ENCODE measurements around the gene NAA80.
A peak's percentile ranks its signal among the peaks of the same experiment; 100 is the strongest.
"Not testable (repeated sequence)": the region's sequence is repeated elsewhere in the genome, so short reads cannot be mapped to it uniquely, and the experiment has no call there.

The NAA80 gene

DNA sequence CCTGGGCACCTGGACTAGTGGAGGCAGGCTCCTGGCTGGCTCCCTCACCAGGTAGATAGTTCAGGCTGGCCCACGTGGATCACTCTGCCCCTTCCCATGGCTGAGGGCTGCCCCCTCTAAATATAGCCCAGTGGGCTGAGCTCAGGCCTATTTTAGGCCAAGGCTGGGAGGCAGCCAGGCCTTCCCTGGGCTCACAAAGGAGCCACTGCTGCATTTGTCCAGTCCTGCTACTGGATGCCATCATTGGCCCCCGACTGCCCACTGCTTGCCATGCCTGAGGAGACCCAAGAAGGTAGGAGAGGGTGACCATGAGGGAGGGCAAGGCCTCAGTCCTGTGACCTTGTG lies 20.4 kb downstream of the NAA80 start, which contains the start of gene LSMEM2:
Gene LSMEM2, plus strand, starts transcription at position 208 of the 345 bp plus-strand sequence. Its CDS starts 27 bp downstream, at position 235.
- peaks cover 4% of the 10 kb centered on the region for H3K27me3 ChIP-seq (replicated peaks; ENCODE audit: control insufficient read depth, insufficient read depth, low read length)
- no peak within 1 kb of the TSS for H3K9ac ChIP-seq (ENCODE audit: low read length)
- H3K4me3 ChIP-seq (ENCODE audit: low read length): no peak within 1 kb of the TSS
- no peaks in the 10 kb centered on the region for H3K36me3 ChIP-seq (ENCODE audit: control insufficient read depth, insufficient read depth, low read length, severe bottlenecking)
- no peaks in the 10 kb centered on the region for H3K9me3 ChIP-seq (ENCODE audit: control insufficient read depth, low read length)
- H3K4me1 ChIP-seq (ENCODE audit: control insufficient read depth, insufficient read depth, low read length): no peaks in the 10 kb centered on the region
- DNase-seq (ENCODE audit: low read depth): no peak

DNA sequence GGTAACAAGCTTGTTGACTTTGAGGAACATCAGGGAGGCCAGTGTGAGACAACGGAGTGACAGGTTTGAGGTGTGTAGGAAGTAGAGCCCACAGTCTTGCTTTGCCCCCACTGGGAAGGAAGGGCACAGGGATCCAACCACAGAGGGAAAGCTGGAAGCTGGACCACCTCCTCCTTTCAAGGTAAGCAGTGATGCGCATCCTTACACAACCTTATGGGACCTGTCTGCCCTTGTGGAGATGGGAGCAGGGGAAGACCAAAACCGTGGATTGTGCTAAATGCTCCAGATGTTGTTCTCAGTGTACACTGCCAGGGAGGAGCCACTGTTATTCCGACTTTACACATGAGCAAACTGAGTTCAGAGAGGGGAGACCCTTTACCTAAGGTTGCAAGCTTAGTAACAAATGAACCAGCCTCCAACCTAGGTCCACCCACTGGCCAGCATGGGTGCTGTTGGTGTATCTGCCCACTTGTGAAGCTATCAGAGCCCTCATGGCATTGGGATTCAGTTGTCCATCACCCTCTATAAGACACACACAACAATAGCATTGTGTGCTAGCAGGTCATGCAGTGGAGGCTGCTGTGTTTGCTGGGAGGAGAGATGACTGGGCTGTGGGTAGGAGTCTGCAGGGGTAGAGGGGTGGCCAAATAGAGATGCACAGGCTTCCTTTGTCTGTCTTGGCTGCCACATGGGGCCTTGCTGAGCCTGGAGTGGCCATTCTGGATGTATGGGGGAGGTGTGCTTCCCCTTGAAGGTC lies 20.9 kb downstream of the NAA80 start:
- Histone ChIP-seq H3K4me3 (ENCODE audit: low read length) (no peak overlapping the region), H3K36me3 (ENCODE audit: control insufficient read depth, insufficient read depth, low read length, severe bottlenecking) (no peaks in the 10 kb centered on the region), H3K4me1 (ENCODE audit: control insufficient read depth, insufficient read depth, low read length) (no peaks in the 10 kb centered on the region), H3K27me3 (replicated peaks; ENCODE audit: control insufficient read depth, insufficient read depth, low read length) (peaks cover 7% of the 10 kb centered on the region), H3K9me3 (ENCODE audit: control insufficient read depth, low read length) (no peaks in the 10 kb centered on the region), H3K9ac (ENCODE audit: low read length) (no peak overlapping the region)
- DNase-seq (ENCODE audit: low read depth): no peak

DNA sequence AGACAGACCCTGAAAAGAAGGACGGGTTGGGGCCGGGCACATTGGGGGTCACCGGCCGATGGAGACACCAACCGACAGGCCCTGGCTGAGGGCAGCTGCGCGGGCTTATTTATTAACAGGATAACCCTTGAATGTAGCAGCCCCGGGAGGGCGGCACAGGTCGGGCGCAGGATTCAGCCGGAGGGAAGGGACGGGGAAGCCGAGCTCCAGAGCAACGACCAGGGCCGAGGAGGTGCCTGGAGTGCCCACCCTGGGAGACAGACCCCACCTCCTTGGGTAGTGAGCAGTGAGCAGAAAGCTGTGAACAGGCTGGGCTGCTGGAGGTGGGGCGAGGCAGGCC lies 22.5 kb downstream of the NAA80 start:
- DNase-seq (ENCODE audit: low read depth): no peak
- Histone ChIP-seq H3K4me3 (ENCODE audit: low read length) (no peak overlapping the region), H3K27me3 (replicated peaks; ENCODE audit: control insufficient read depth, insufficient read depth, low read length) (peaks cover 7% of the 10 kb centered on the region), H3K4me1 (ENCODE audit: control insufficient read depth, insufficient read depth, low read length) (no peaks in the 10 kb centered on the region), H3K9ac (ENCODE audit: low read length) (no peak overlapping the region), H3K36me3 (ENCODE audit: control insufficient read depth, insufficient read depth, low read length, severe bottlenecking) (no peaks in the 10 kb centered on the region), H3K9me3 (ENCODE audit: control insufficient read depth, low read length) (no peaks in the 10 kb centered on the region)

DNA sequence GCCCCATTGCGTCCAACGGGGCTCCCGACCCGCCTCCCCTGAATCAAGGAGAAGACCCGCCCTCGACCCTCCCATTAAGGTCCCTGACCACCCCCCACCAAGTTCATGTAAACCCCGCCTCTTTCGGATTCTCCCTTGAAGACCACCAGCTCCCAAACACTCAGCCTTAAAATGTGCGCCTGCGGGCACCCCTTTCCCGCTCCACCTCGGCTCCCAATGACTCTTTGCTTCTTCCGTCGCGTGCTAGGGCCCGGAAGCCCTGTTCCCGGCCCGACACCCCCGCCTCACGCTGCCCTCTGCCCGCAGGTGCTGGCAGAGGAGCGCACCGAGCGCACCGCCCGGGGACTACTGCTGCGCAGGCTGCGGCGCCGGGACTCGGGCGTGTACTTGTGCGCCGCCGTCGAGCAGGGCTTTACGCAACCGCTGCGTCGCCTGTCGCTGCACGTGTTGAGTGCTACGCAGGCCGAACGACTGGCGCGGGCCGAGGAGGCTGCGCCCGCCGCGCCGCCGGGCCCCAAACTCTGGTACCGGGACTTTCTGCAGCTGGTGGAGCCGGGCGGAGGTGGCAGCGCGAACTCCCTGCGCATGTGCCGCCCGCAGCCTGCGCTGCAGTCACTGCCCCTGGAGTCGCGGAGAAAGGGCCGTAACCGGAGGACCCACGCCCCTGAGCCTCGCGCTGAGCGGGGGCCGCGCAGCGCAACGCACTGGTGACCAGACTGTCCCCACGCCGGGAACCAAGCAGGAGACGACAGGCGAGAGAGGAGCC lies 23.0 kb downstream of the NAA80 start:
- no peaks in the 10 kb centered on the region for H3K36me3 ChIP-seq (ENCODE audit: control insufficient read depth, insufficient read depth, low read length, severe bottlenecking)
- no peak overlapping the region for H3K9ac ChIP-seq (ENCODE audit: low read length)
- no peaks in the 10 kb centered on the region for H3K4me1 ChIP-seq (ENCODE audit: control insufficient read depth, insufficient read depth, low read length)
- H3K27me3 ChIP-seq (replicated peaks; ENCODE audit: control insufficient read depth, insufficient read depth, low read length): peaks cover 7% of the 10 kb centered on the region
- DNase-seq (ENCODE audit: low read depth): no peak
- no peak overlapping the region for H3K4me3 ChIP-seq (ENCODE audit: low read length)
- no peaks in the 10 kb centered on the region for H3K9me3 ChIP-seq (ENCODE audit: control insufficient read depth, low read length)

DNA sequence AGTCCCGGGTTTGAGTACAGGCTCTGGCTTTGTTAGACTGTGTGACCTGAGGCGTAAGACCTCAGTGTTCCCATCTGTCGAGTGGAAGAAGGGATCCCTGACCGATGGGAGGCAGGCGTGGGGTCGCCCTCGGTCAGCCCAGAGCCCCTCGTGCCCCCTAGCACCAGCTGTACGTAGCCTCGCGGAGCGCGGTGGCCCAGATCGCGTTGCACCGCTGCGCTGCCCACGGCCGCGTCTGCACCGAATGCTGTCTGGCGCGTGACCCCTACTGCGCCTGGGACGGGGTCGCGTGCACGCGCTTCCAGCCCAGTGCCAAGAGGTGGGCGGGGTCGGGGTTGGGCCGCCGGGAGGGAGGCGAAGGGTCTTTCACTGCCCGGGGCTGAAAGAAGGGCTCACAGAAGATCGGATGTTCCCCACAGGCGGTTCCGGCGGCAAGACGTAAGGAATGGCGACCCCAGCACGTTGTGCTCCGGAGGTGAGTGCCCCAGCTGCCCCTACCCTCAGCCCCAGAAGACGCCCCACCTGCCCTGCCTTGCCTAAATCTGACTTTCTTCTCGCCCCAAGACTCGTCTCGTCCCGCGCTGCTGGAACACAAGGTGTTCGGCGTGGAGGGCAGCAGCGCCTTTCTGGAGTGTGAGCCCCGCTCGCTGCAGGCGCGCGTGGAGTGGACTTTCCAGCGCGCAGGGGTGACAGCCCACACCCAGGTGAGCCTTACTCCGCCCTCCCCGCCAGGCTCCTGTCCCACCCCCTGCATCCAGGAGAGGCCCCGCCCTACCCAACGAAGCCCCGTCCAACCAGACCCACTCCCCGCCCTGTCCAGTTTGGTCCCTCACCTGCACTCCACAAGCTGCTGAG lies 23.8 kb downstream of the NAA80 start:
- Histone ChIP-seq H3K36me3 (ENCODE audit: control insufficient read depth, insufficient read depth, low read length, severe bottlenecking) (no peaks in the 10 kb centered on the region), H3K9ac (ENCODE audit: low read length) (no peak overlapping the region), H3K27me3 (replicated peaks; ENCODE audit: control insufficient read depth, insufficient read depth, low read length) (peaks cover 7% of the 10 kb centered on the region), H3K4me1 (ENCODE audit: control insufficient read depth, insufficient read depth, low read length) (no peaks in the 10 kb centered on the region), H3K9me3 (ENCODE audit: control insufficient read depth, low read length) (no peaks in the 10 kb centered on the region), H3K4me3 (ENCODE audit: low read length) (no peak overlapping the region)
- no peak for DNase-seq (ENCODE audit: low read depth)

DNA sequence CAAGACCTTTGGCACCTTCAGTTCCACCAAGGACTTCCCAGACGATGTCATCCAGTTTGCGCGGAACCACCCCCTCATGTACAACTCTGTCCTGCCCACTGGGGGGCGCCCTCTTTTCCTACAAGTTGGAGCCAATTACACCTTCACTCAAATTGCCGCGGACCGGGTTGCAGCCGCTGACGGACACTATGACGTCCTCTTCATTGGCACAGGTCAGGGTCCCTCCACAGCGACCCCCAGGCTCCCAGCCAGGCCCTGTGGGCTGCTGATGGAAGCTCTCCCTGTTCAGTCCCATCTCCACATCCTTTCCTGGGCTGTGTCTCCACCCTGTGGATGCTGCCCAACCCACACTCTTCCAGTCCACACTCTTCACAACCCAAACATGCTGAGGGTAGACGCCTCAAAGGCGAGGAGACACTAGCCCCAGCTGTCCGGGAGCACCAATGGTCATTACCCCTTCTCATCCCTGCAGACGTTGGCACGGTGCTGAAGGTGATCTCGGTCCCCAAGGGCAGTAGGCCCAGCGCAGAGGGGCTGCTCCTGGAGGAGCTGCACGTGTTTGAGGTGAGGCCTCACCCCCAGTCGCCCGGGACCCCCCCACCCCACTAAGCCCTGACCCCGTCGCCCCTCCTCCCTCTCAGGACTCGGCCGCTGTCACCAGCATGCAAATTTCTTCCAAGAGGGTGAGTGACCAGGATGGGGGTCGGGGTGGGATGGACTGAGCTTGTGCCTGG lies 24.7 kb downstream of the NAA80 start:
- Histone ChIP-seq H3K9me3 (ENCODE audit: control insufficient read depth, low read length) (no peaks in the 10 kb centered on the region), H3K27me3 (replicated peaks; ENCODE audit: control insufficient read depth, insufficient read depth, low read length) (peaks cover 7% of the 10 kb centered on the region), H3K36me3 (ENCODE audit: control insufficient read depth, insufficient read depth, low read length, severe bottlenecking) (no peaks in the 10 kb centered on the region), H3K4me1 (ENCODE audit: control insufficient read depth, insufficient read depth, low read length) (peaks cover 8% of the 10 kb centered on the region), H3K4me3 (ENCODE audit: low read length) (no peak overlapping the region), H3K9ac (ENCODE audit: low read length) (no peak overlapping the region)
- peak; percentile 78 for DNase-seq (ENCODE audit: low read depth)

DNA sequence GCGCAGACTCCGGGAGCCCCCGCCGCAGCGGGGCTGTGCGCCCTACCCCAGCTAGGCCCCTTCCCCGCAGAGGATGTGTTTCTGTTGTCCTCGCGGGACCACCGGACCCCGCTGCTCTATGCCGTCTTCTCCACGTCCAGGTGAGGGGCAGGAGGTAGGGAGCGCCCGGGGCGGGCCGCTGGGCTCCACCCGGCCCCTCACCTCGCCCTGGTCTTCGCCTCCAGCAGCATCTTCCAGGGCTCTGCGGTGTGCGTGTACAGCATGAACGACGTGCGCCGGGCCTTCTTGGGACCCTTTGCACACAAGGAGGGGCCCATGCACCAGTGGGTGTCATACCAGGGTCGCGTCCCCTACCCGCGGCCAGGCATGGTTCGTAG lies 25.5 kb downstream of the NAA80 start:
- Histone ChIP-seq H3K4me3 (ENCODE audit: low read length) (no peak overlapping the region), H3K4me1 (ENCODE audit: control insufficient read depth, insufficient read depth, low read length) (peaks cover 16% of the 10 kb centered on the region), H3K9me3 (ENCODE audit: control insufficient read depth, low read length) (no peaks in the 10 kb centered on the region), H3K9ac (ENCODE audit: low read length) (no peak overlapping the region), H3K36me3 (ENCODE audit: control insufficient read depth, insufficient read depth, low read length, severe bottlenecking) (no peaks in the 10 kb centered on the region), H3K27me3 (replicated peaks; ENCODE audit: control insufficient read depth, insufficient read depth, low read length) (peaks cover 7% of the 10 kb centered on the region)
- no peak for DNase-seq (ENCODE audit: low read depth)

DNA sequence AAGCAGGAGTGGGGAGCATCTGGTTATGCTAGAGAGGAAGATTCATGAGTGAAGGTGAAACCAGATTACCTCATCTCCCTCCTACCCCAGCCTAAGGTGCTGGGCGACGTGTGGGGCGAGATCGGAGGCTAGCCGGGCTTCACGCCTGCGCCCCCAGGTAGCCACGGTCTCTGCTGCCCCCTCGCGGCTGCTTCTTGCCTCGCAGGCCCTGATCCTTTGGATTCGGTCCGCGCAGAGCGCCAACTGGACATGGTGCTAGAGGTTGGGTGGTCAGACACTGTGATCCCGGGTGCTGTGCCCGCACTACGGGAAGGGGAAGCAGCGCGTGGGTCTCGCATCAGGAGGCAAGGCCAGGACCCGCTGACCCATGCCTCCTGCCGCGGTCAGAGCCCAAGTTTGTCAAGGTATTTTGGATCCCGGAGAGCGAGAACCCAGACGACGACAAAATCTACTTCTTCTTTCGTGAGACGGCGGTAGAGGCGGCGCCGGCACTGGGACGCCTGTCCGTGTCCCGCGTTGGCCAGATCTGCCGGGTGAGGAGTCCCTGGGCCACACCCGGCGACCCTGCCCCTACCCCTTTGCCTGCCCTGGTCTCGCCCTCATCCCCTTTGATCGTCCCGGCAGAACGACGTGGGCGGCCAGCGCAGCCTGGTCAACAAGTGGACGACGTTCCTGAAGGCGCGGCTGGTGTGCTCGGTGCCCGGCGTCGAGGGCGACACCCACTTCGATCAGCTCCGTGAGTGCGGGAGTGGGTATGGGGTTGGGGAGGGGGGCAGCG lies 26.1 kb downstream of the NAA80 start:
- H3K4me3 ChIP-seq (ENCODE audit: low read length): peak overlapping the region; percentile 54
- H3K9ac ChIP-seq (ENCODE audit: low read length): peak overlapping the region; percentile 49
- H3K9me3 ChIP-seq (ENCODE audit: control insufficient read depth, low read length): no peaks in the 10 kb centered on the region
- H3K27me3 ChIP-seq (replicated peaks; ENCODE audit: control insufficient read depth, insufficient read depth, low read length): peaks cover 7% of the 10 kb centered on the region
- peaks cover 20% of the 10 kb centered on the region for H3K4me1 ChIP-seq (ENCODE audit: control insufficient read depth, insufficient read depth, low read length)
- peak; percentile 93 for DNase-seq (ENCODE audit: low read depth)
- no peaks in the 10 kb centered on the region for H3K36me3 ChIP-seq (ENCODE audit: control insufficient read depth, insufficient read depth, low read length, severe bottlenecking)

DNA sequence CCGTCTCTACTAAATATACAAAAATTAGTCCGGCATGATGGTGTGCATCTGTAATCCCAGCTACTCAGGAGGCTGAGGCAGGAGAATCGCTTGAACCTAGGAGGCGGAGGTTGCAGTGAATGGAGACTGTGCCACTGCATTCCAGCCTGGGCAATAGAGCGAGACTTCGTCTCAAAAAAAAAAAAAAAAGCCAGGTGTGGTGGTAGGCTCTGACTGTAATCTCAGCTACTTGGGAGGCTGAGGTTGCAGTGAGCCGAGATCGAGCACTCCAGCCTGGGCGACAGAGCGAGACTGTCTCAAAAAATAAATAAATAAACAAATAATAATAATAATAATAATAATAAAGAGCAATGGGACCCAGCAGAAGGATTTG lies 26.7 kb downstream of the NAA80 start:
- H3K9me3 ChIP-seq (ENCODE audit: control insufficient read depth, low read length); H3K36me3 ChIP-seq (ENCODE audit: control insufficient read depth, insufficient read depth, low read length, severe bottlenecking); H3K4me3 ChIP-seq (ENCODE audit: low read length); H3K27me3 ChIP-seq (replicated peaks; ENCODE audit: control insufficient read depth, insufficient read depth, low read length); DNase-seq (ENCODE audit: low read depth); H3K9ac ChIP-seq (ENCODE audit: low read length): not testable (repeated sequence)
- peaks cover 24% of the 10 kb centered on the region for H3K4me1 ChIP-seq (ENCODE audit: control insufficient read depth, insufficient read depth, low read length)

DNA sequence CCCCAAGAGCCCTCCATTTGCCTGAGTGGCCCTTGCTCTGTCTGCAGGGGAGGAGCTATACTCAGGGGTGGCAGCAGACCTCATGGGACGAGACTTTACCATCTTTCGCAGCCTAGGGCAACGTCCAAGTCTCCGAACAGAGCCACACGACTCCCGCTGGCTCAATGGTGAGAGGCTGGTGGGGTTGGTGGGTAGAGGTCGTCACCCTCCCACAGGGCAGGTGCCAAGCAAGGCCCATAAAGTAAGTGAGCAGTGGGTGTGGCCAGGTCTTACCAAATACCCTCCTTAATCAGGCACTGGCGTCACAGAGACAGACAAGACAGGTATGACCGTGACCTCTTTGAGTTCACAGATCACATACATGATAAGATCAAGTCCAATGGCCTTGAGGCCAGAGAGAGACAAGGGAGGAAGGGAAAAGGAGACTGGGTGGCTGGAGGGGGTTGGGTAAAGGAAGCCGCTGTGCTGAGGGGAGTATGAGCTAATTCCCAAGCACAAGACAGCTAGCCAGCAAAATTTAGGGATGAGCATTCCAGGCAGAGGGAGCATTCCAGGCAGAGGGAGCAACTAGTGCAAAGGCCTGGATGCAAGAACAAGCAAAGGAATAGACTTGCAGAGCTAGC lies 27.8 kb downstream of the NAA80 start:
- DNase-seq (ENCODE audit: low read depth): no peak
- Histone ChIP-seq H3K9ac (ENCODE audit: low read length) (no peak overlapping the region), H3K4me3 (ENCODE audit: low read length) (no peak overlapping the region), H3K9me3 (ENCODE audit: control insufficient read depth, low read length) (no peaks in the 10 kb centered on the region), H3K4me1 (ENCODE audit: control insufficient read depth, insufficient read depth, low read length) (peaks cover 30% of the 10 kb centered on the region), H3K36me3 (ENCODE audit: control insufficient read depth, insufficient read depth, low read length, severe bottlenecking) (no peaks in the 10 kb centered on the region), H3K27me3 (replicated peaks; ENCODE audit: control insufficient read depth, insufficient read depth, low read length) (peaks cover 7% of the 10 kb centered on the region)

Data from adipocyte (in vitro differentiated cells).